Testis (tissue), 3 donors: ENCODE results near the gene ANKFY1. TPM values are rescaled to one million over a fixed set of nuclear protein-coding genes. Genes with fewer than 3 reads are reported as not detected.

Experiments used
- DNase-seq: peaks from one replicate; pipeline ENCODE4 v3.0.0-alpha.2; 2019
- H3K27ac ChIP-seq, 2 donors: fragments of 200-600 bp; sonication (generic); one replicate each; pipeline ENCODE4 v1.5.1; 2019
- H3K27me3 ChIP-seq: fragments of 200-600 bp; sonication (generic); one replicate; pipeline ENCODE4 v1.5.1; 2019
- H3K36me3 ChIP-seq: fragments of 200-600 bp; sonication (generic); one replicate; pipeline ENCODE4 v1.5.1; 2017; ENCODE audit warnings: low read depth; ENCODE audit errors: missing control alignments
- H3K4me1 ChIP-seq: fragments of 200-600 bp; sonication (generic); one replicate; pipeline ENCODE4 v1.5.1; 2019
- H3K4me3 ChIP-seq, 2 donors: fragments of 200-600 bp; sonication (generic); one replicate each; pipeline ENCODE4 v1.5.1; 2017 to 2019
- H3K9me3 ChIP-seq: fragments of 200-600 bp; sonication (generic); one replicate; pipeline ENCODE4 v1.5.1; 2017
- CTCF ChIP-seq, 3 experiments: fragments of 450-650 bp in 2 of 3; fragments of 200-600 bp in 1 of 3; sonication (generic) in 1 of 3; IDR thresholded peaks; one replicate each; pipeline ENCODE4 v1.5.1; 2016 to 2019; ENCODE audit warnings: antibody characterized with exemption in 3 of 3, mild to moderate bottlenecking in 2 of 3, moderate library complexity in 1 of 3
- POLR2A ChIP-seq: fragments of 450-650 bp; IDR thresholded peaks from one replicate; pipeline ENCODE4 v1.6.1; 2017; ENCODE audit warnings: antibody characterized with exemption, mild to moderate bottlenecking, moderate library complexity
- WGBS, 2 donors: methylation state at CpG; one replicate each; pipeline ENCODE4 v1.1.5; 2018; 5-methylcytosine and 5-hydroxymethylcytosine counted together
- intact Hi-C: fragments of 100-400 bp; cut with DNase I; formaldehyde crosslinking; loops from one replicate; pipeline ENCODE4 v1.15.1; 2023; ENCODE audit warnings: low total_unique reads
- polyA plus RNA-seq: library from polyadenylated mRNA; stranded (reverse); fragments of 350-450 nt; fragmentation: Illumina TruSeq; extraction: RNeasy Lipid Tissue Mini Kit (QIAGEN cat#74804); gene quantifications from one replicate; pipeline ENCODE4 v1.2.3, GENCODE V29; 2014; ENCODE audit warnings: low read depth, low replicate concordance; ENCODE audit not compliant: insufficient read depth
- total RNA-seq, 2 donors: library from RNA; depleted of rRNA; stranded (reverse); fragments of >200 nt; gene quantifications; one replicate each; pipeline ENCODE4 v1.2.3, GENCODE V29; 2016

ANKFY1 gene
- total and polyA plus RNA-seq, 3 donors from 2014 or later: 20.3 to 40.9 (median 34.6) TPM

GRCh38 chr17:4270736-4271135 is 7.0 kb upstream of the ANKFY1 start:
- Histone ChIP-seq H3K27ac (no peak overlapping the region), H3K27me3 (no peaks in the 10 kb centered on the region), H3K9me3 (no peaks in the 10 kb centered on the region), H3K36me3 (no peaks in the 10 kb centered on the region), H3K4me3 (no peak overlapping the region), H3K4me1 (no peaks in the 10 kb centered on the region)
- TF ChIP-seq POLR2A (no peak), CTCF (IDR thresholded peaks at IDR 0.05) (no peak)
- no peak for DNase-seq
- intact Hi-C loops: no loop called here
- 44 to 46% methylated on average over 3 of the region's 3 CpGs for WGBS, 2 donors

GRCh38 chr17:4269915-4270314 is 6.1 kb upstream of the ANKFY1 start:
- H3K27ac ChIP-seq: no peak overlapping the region
- H3K4me3 ChIP-seq: no peak overlapping the region
- intact Hi-C loops: no loop called here
- no peaks in the 10 kb centered on the region for H3K9me3 ChIP-seq
- H3K4me1 ChIP-seq: no peaks in the 10 kb centered on the region
- 92 to 94% methylated on average over 4 of the region's 4 CpGs for WGBS, 2 donors
- H3K36me3 ChIP-seq: no peaks in the 10 kb centered on the region
- no peak for DNase-seq
- H3K27me3 ChIP-seq: no peaks in the 10 kb centered on the region
- TF ChIP-seq CTCF (IDR thresholded peaks at IDR 0.05) (no peak), POLR2A (no peak)

- Histone ChIP-seq H3K27ac (no peak overlapping the region), H3K9me3 (no peaks in the 10 kb centered on the region), H3K36me3 (no peaks in the 10 kb centered on the region), H3K27me3 (no peaks in the 10 kb centered on the region), H3K4me3 (no peak overlapping the region), H3K4me1 (peaks cover 12% of the 10 kb centered on the region)
- WGBS, 2 donors: 92% methylated on average over 8 of the region's 8 CpGs
- no peak for TF ChIP-seq CTCF (IDR thresholded peaks at IDR 0.05)
- no peak for TF ChIP-seq POLR2A
- no peak for DNase-seq
- intact Hi-C loops: no loop called here
Measured at GRCh38 chr17:4267402-4267801, 3.6 kb upstream of the ANKFY1 start.

GRCh38 chr17:4266550-4266949 is 2.8 kb upstream of the ANKFY1 start:
- no peak for DNase-seq
- Histone ChIP-seq H3K27ac (no peak overlapping the region), H3K36me3 (no peaks in the 10 kb centered on the region), H3K4me3 (no peak overlapping the region), H3K4me1 (peaks cover 13% of the 10 kb centered on the region), H3K27me3 (no peaks in the 10 kb centered on the region), H3K9me3 (no peaks in the 10 kb centered on the region)
- TF ChIP-seq CTCF (IDR thresholded peaks at IDR 0.05): no peak
- intact Hi-C loops: no loop called here
- 83 to 86% methylated on average over 7 of the region's 7 CpGs for WGBS, 2 donors

- H3K9me3 ChIP-seq: no peaks in the 10 kb centered on the region
- H3K4me3 ChIP-seq: peak overlapping the region; percentile 91 to 99
- no peaks in the 10 kb centered on the region for H3K36me3 ChIP-seq
- H3K27me3 ChIP-seq: no peaks in the 10 kb centered on the region
- H3K4me1 ChIP-seq: peaks cover 13% of the 10 kb centered on the region
- 47% methylated on average over 8 of the region's 8 CpGs for WGBS, 2 donors
- TF ChIP-seq CTCF (IDR thresholded peaks at IDR 0.05): no peak
- TF ChIP-seq POLR2A: no peak
- DNase-seq: no peak
- H3K27ac ChIP-seq: no peak overlapping the region
- intact Hi-C loops: no loop called here
Measured at GRCh38 chr17:4262703-4263102, 1.1 kb downstream of the ANKFY1 start.
